ENCODE measurements around the gene OR2B2.

GRCh38 chr6:27901801-27902200 is 10.4 kb downstream of the OR2B2 start:
- TF ChIP-seq CTCF (IDR thresholded peaks at IDR 0.05; ENCODE audit: low read length), result no peak
- no peak for TF ChIP-seq EZH2 (IDR thresholded peaks at IDR 0.05; ENCODE audit: borderline replicate concordance, low read length)
